ENCODE results near the gene PCIF1. TPM values are rescaled to one million over a fixed set of nuclear protein-coding genes. Genes with fewer than 3 reads are reported as not detected.

Gene PCIF1
- total RNA-seq, 4 donors from 2014 or later: 10.4 to 36.8 (median 16.4) TPM

DNA sequence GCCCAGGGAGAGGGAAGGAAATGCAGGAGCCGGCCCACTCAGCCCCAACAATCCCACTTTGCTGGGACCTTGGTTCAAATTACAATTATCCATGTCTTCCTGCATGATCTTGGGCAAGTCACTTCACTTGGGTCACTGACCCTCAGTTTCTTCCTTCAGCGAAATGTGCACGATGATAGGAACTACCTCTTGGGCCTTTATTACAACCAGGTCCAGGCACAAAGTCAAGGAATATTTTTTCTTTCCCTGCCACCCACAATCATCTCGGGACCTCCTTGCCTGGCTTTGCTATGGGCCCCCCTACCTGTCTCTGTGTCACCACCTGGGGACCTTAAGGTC lies 22.2 kb upstream of the PCIF1 start:
- H3K27me3 ChIP-seq: no peaks in the 10 kb centered on the region
- DNase-seq: no peak
- no peaks in the 10 kb centered on the region for H3K9me3 ChIP-seq
- 8 to 21% methylated on average over 4 of the region's 4 CpGs for WGBS, 2 donors
- peak overlapping the region; percentile 41 to 79 (median 54) for H3K4me3 ChIP-seq
- H3K36me3 ChIP-seq: peaks cover 0 to 13% (median 0%) of the 10 kb centered on the region in 3 donors
- H3K27ac ChIP-seq: peak overlapping the region; percentile 80 to 93 (median 86)
- no peak for TF ChIP-seq POLR2A (IDR thresholded peaks at IDR 0.05)
- TF ChIP-seq, protein P1, sequence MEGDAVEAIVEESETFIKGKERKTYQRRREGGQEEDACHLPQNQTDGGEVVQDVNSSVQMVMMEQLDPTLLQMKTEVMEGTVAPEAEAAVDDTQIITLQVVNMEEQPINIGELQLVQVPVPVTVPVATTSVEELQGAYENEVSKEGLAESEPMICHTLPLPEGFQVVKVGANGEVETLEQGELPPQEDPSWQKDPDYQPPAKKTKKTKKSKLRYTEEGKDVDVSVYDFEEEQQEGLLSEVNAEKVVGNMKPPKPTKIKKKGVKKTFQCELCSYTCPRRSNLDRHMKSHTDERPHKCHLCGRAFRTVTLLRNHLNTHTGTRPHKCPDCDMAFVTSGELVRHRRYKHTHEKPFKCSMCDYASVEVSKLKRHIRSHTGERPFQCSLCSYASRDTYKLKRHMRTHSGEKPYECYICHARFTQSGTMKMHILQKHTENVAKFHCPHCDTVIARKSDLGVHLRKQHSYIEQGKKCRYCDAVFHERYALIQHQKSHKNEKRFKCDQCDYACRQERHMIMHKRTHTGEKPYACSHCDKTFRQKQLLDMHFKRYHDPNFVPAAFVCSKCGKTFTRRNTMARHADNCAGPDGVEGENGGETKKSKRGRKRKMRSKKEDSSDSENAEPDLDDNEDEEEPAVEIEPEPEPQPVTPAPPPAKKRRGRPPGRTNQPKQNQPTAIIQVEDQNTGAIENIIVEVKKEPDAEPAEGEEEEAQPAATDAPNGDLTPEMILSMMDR (IDR thresholded peaks at IDR 0.05): no peak
- intact Hi-C loops (cut with DNase I): no loop called here
- peaks cover 0 to 49% (median 25%) of the 10 kb centered on the region in 3 donors for H3K4me1 ChIP-seq

DNA sequence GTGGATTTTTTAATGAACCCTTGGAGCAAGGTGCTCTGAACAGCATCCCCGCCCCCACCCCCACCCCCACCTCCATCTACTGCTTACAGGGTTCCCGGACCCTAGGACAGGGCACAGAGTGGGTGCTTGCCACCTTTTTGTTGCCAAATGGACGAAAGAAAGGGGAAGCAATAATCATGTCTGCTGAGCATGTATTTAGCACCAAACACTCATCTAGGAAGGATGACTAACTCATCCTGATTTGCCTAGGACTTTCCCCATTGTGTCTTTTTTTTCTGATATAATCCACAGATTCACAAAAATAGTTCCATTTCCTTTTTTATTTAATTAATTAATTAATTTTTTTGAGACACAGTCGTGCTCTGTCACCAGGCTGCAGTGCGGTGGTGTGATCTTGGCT lies 21.4 kb upstream of the PCIF1 start:
- H3K4me1 ChIP-seq: peaks cover 0 to 57% (median 32%) of the 10 kb centered on the region in 3 donors
- H3K36me3 ChIP-seq: peaks cover 0 to 5% (median 0%) of the 10 kb centered on the region in 3 donors
- no peak for DNase-seq
- H3K4me3 ChIP-seq: no peak overlapping the region
- TF ChIP-seq, protein P1 (IDR thresholded peaks at IDR 0.05): no peak
- TF ChIP-seq POLR2A (IDR thresholded peaks at IDR 0.05): no peak
- peak overlapping the region in 1 of 4 donors; percentile 34 for H3K27ac ChIP-seq
- intact Hi-C loops (cut with DNase I): no loop called here
- WGBS, 2 donors: 28 to 32% methylated on average over 3 of the region's 5 CpGs
- H3K27me3 ChIP-seq: no peaks in the 10 kb centered on the region
- no peaks in the 10 kb centered on the region for H3K9me3 ChIP-seq

DNA sequence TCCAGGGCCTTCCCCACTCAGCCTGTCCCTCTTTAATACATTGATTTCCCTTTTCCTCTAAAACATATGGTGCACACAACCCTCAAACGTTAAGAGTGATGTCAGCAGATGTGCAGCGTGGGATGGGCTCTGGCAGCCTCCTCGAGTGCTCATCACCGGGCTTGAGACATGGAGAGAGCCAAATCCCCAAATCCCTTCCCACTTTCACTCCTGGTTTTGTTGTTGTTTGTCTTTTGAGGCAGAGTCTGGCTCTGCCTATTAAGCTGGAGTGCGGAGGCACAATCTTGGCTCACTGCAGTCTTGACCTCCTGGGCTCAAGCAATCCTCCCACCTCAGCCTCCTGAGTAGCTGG lies 16.7 kb upstream of the PCIF1 start:
- no peak for DNase-seq
- TF ChIP-seq, protein P1 (IDR thresholded peaks at IDR 0.05): no peak
- TF ChIP-seq POLR2A (IDR thresholded peaks at IDR 0.05): no peak
- WGBS, 2 donors: 55 to 68% methylated on average over 5 of the region's 5 CpGs
- Histone ChIP-seq H3K27me3 (no peaks in the 10 kb centered on the region), H3K4me3 (no peak overlapping the region), H3K4me1 (peaks cover 8 to 66% (median 39%) of the 10 kb centered on the region in 3 donors), H3K9me3 (no peaks in the 10 kb centered on the region), H3K27ac (peak overlapping the region; percentile 24 to 86 (median 62)), H3K36me3 (no peaks in the 10 kb centered on the region)
- intact Hi-C loops (cut with DNase I): no loop called here

DNA sequence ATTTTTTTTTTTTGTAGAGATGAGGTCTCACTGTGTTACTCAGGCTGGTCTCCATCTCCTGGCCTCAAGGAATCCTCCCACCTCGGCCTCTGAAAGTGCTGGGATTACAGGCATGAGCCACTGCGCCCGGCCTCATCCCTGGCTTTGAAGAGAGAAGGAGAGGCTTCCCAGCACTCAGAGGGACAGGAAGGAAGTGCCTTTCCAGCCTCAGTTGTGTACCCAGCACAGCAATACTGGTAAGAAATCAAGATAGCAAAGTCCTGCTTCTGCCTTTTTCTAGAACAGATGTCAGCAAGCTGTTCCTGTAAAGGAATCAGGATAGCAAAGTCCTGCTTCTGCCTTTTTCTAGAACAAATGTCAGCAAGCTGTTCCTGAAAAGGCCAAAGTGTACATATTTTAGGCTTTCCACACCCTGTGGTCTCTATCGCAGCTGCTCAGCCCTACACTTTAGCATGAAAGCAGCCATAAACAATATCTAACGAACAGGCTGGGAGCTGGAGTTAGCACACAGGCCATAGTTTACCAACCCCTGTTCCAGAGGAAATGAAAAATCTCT lies 16.2 kb upstream of the PCIF1 start:
- Histone ChIP-seq H3K36me3 (no peaks in the 10 kb centered on the region), H3K27ac (peak overlapping the region; percentile 24 to 86 (median 62)), H3K4me3 (no peak overlapping the region), H3K4me1 (peaks cover 8 to 63% (median 34%) of the 10 kb centered on the region in 3 donors), H3K9me3 (no peaks in the 10 kb centered on the region), H3K27me3 (no peaks in the 10 kb centered on the region)
- DNase-seq: no peak
- WGBS, 2 donors: 56 to 61% methylated on average over 2 to 5 of the region's 5 CpGs
- intact Hi-C loops (cut with DNase I): no loop called here
- no peak for TF ChIP-seq POLR2A (IDR thresholded peaks at IDR 0.05)

DNA sequence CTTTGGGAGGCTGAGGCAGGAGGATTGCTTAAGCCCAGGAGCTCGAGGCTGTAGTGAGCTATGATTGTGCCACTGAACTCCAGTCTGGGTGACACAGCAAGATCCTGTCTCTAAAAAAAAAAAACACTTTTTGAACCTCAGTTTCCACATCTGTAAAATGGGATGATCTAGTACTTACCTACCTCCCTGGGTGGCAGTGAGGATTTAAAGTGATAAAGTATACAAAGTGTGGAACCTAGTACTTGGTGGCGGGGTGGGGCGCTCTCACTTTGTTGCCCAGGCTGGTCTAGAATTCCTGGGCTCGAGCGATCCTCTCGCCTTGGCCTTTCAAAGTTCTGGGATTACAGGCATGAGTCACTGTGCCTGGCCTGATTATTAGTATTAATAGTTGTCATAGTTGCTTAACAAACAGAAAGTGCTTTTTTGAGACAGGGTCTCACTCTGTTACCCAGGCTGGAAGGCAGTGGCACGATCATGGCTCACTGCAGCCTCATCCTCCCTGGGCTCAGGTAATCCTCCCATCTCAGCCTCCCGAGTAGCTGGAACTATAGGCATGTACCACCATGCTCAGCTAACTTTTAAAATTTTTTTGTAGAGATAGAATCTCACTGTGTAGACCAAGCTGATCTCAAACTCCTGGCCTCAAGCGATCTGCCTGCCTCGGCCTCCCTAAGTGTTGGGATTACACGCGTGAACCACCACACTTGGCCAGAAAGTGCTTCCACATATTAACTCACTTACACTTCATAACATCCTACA lies 15.5 kb upstream of the PCIF1 start:
- Histone ChIP-seq H3K27me3 (no peaks in the 10 kb centered on the region), H3K27ac (peak overlapping the region; percentile 30 to 86 (median 62)), H3K4me1 (peaks cover 8 to 67% (median 35%) of the 10 kb centered on the region in 3 donors), H3K9me3 (no peaks in the 10 kb centered on the region), H3K36me3 (no peaks in the 10 kb centered on the region), H3K4me3 (no peak overlapping the region)
- TF ChIP-seq, protein P1 (IDR thresholded peaks at IDR 0.05): no peak
- no peak for TF ChIP-seq POLR2A (IDR thresholded peaks at IDR 0.05)
- intact Hi-C loops (cut with DNase I): no loop called here
- DNase-seq: no peak
- 66 to 77% methylated on average over 9 to 12 of the region's 12 CpGs for WGBS, 2 donors
